Mucosa of rectum (tissue), 2 donors: ENCODE data around the gene KCNMB2.

ENCODE experiments used
- H3K27ac ChIP-seq, 2 donors: one replicate each; pipeline ENCODE4 v1.7.0; 2013; ENCODE audit warnings: inconsistent platforms in 2 of 2, low read depth in 2 of 2, low read length in 2 of 2
- H3K27me3 ChIP-seq, 2 donors: one replicate each; pipeline ENCODE4 v1.7.0; 2013; ENCODE audit warnings: low read length in 2 of 2; ENCODE audit not compliant: control insufficient read depth in 2 of 2, insufficient read depth in 2 of 2
- H3K36me3 ChIP-seq, 2 donors: one replicate each; pipeline ENCODE4 v1.7.0; 2013; ENCODE audit warnings: low read length in 2 of 2; ENCODE audit not compliant: control insufficient read depth in 2 of 2, insufficient read depth in 2 of 2
- H3K4me1 ChIP-seq, 2 donors: one replicate each; pipeline ENCODE4 v1.7.0; 2013; ENCODE audit warnings: low read length in 2 of 2, mild to moderate bottlenecking in 1 of 2; ENCODE audit not compliant: control insufficient read depth in 2 of 2, insufficient read depth in 2 of 2
- H3K4me3 ChIP-seq, 2 donors: one replicate each; pipeline ENCODE4 v1.7.0; 2013; ENCODE audit warnings: low read length in 2 of 2
- H3K9ac ChIP-seq, 2 donors: one replicate each; pipeline ENCODE4 v1.7.0; 2013; ENCODE audit warnings: low read length in 2 of 2, low read depth in 1 of 2, mild to moderate bottlenecking in 1 of 2
- H3K9me3 ChIP-seq, 2 donors: one replicate each; pipeline ENCODE4 v1.7.0; 2013; ENCODE audit warnings: low read length in 2 of 2; ENCODE audit not compliant: control insufficient read depth in 2 of 2
- donor health status: healthy.
- donor health status: Normal muscosa, but diverticular disease.

The KCNMB2 gene

GRCh38 chr3:178875157-178875556 lies 338.9 kb downstream of the KCNMB2 start:
- Histone ChIP-seq H3K36me3 (no peaks in the 10 kb centered on the region), H3K9me3 (no peaks in the 10 kb centered on the region), H3K27ac (no peak overlapping the region), H3K9ac (no peak overlapping the region), H3K4me3 (no peak overlapping the region), H3K4me1 (no peaks in the 10 kb centered on the region), H3K27me3 (no peaks in the 10 kb centered on the region)

- Histone ChIP-seq H3K27me3 (no peaks in the 10 kb centered on the region), H3K9ac (no peak overlapping the region), H3K9me3 (no peaks in the 10 kb centered on the region)
These were observed 339.6 kb downstream of the KCNMB2 start for GRCh38 chr3:178875836-178876235.

GRCh38 chr3:178880274-178880673 lies 344.0 kb downstream of the KCNMB2 start:
- no peaks in the 10 kb centered on the region for H3K36me3 ChIP-seq
- no peaks in the 10 kb centered on the region for H3K4me1 ChIP-seq
- no peak overlapping the region for H3K9ac ChIP-seq
- no peak overlapping the region for H3K4me3 ChIP-seq
- no peaks in the 10 kb centered on the region for H3K9me3 ChIP-seq
- no peak overlapping the region for H3K27ac ChIP-seq
- no peaks in the 10 kb centered on the region for H3K27me3 ChIP-seq

More at GRCh38 chr3:178875836-178876235, 339.6 kb downstream of the KCNMB2 start:
- no peak overlapping the region for H3K27ac ChIP-seq
- H3K4me1 ChIP-seq: no peaks in the 10 kb centered on the region
- no peaks in the 10 kb centered on the region for H3K36me3 ChIP-seq
- H3K4me3 ChIP-seq: no peak overlapping the region
